ENCODE measurements around the gene TMEM208.

The TMEM208 gene

DNA sequence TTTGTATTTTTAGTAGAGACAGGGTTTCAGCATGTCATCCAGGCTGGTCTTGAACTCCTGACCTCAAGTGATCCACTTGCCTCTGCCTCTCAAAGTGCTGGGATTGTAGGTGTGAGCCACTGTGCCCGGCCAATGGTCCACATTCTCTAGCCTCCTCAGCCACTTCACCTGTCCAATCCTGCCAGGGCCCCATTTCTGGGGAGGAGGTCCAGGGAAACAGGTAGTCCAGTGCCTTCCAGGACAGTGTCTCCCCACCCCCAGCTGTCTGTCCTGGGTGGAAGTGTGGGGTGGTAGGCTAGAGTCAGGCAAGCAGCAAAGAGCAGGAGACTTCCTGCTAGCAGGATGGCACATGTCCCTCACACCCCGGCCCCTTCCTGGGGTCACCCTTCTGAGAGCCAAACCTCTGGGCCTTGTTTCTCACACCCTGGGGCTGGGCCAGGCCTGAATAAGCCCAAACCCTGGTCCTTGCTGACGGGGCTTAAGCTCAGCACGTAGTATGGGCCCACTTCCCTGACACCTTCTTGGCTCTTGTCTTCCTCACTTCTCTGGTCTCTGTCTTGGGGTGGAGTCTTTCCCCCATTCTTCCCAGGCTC, 15.3 kb downstream of the TMEM208 start:
- H3K27ac ChIP-seq = peak overlapping the region; percentile 33
- H3K4me1 ChIP-seq (ENCODE audit: control insufficient read depth in 1 of 2, insufficient read depth in 1 of 2, low read depth in 1 of 2, low read length in 1 of 2) = peaks cover 38 to 45% of the 10 kb centered on the region in 2 experiments
- peaks cover 26% of the 10 kb centered on the region for H3K36me3 ChIP-seq
- H3K27me3 ChIP-seq = no peaks in the 10 kb centered on the region
- TF ChIP-seq, protein P1, sequence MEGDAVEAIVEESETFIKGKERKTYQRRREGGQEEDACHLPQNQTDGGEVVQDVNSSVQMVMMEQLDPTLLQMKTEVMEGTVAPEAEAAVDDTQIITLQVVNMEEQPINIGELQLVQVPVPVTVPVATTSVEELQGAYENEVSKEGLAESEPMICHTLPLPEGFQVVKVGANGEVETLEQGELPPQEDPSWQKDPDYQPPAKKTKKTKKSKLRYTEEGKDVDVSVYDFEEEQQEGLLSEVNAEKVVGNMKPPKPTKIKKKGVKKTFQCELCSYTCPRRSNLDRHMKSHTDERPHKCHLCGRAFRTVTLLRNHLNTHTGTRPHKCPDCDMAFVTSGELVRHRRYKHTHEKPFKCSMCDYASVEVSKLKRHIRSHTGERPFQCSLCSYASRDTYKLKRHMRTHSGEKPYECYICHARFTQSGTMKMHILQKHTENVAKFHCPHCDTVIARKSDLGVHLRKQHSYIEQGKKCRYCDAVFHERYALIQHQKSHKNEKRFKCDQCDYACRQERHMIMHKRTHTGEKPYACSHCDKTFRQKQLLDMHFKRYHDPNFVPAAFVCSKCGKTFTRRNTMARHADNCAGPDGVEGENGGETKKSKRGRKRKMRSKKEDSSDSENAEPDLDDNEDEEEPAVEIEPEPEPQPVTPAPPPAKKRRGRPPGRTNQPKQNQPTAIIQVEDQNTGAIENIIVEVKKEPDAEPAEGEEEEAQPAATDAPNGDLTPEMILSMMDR (IDR thresholded peaks at IDR 0.05) = no peak
- no peaks in the 10 kb centered on the region for H3K9me3 ChIP-seq
- no peak overlapping the region for H3K4me3 ChIP-seq (ENCODE audit: low read depth in 1 of 2, low read length in 1 of 2)

DNA sequence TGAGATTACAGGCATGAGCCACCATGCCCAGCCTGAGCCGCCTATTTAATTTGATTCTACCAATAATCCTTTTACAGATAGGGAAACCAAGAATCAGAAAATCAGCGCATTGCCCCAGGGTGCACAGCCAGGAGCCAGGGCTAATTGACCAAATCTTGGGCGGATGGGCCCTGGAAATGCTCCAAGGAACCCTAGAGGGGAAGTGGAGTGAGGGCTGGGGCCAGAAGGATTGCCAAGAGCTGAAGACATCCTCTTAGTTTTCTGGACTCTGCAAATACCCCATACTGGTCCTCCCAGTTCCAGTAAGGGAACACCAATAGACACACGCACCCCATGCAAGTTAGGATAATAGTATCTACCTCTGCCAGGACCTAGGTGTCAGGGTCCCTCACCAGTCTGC, 16.6 kb downstream of the TMEM208 start:
- Histone ChIP-seq H3K9me3 (no peaks in the 10 kb centered on the region), H3K36me3 (peaks cover 14% of the 10 kb centered on the region), H3K4me3 (ENCODE audit: low read depth in 1 of 2, low read length in 1 of 2) (peak overlapping the region in 1 of 2 experiments; percentile 88), H3K4me1 (ENCODE audit: control insufficient read depth in 1 of 2, insufficient read depth in 1 of 2, low read depth in 1 of 2, low read length in 1 of 2) (peaks cover 48 to 57% of the 10 kb centered on the region in 2 experiments), H3K27me3 (peaks cover 10% of the 10 kb centered on the region), H3K27ac (peak overlapping the region; percentile 99)
- TF ChIP-seq, protein P1 (IDR thresholded peaks at IDR 0.05) = no peak

DNA sequence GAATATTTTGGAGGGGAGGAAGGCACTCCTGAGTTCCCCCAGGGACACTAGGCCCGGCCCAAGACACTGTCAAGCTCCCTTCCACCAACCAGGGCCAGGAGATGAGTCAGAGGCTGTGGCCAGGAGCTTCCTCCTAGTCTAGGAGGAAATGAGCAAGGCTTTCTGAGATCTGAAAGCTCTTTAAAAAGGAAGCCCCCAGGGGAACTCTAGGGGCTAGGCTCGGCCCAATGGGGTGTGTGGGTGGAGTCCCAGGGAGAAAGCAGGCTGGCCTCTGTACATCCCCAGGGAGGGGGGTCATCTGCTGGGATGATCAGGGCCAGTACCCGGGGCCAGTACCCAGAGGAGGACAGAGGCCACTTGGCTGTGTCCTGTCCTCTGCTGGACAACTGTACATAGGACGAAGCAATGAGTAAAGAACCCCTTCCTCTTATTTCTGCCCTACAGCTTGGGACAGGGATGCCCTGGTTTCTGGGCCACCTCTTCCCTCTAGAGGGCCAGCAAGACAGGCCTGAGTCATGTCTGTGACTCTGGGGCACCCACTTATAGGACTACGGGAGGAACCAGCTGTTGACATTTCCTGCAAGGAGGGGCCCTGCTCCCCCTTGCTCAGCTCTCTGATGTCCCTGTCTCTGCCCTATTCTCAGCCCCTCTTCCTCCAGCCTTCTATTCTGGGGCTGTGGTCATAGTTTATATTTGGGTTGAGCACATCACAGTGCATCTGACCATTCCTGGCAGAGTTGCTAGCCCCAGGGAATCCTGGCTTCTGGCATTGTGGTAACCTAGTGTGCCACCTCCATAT, 17.7 kb downstream of the TMEM208 start:
- TF ChIP-seq, protein P1 (IDR thresholded peaks at IDR 0.05) = peak; percentile 13
- H3K27ac ChIP-seq = peak overlapping the region; percentile 99

DNA sequence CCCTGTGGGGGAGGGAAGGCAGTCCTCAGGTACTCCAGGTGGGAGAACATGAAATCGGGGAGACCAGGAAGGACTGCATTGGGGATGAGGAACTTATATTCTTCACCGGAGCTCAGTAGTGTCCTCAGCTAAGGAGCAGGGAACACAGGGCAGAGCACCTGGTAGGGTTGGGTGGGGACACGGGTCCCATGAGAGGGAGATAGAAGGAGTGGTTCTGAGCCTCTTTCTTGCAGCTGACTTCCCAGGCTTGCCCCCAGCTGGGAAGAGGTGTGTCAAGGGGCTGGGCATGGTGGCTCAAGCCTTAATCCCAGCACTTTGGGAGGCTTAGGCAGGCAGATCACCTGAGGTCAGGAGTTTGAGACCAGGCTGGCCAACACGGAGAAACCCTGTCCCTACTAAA, 18.3 kb downstream of the TMEM208 start:
- peak overlapping the region; percentile 99 for H3K27ac ChIP-seq
- peak overlapping the region; percentile 82 to 88 for H3K4me3 ChIP-seq (ENCODE audit: low read depth in 1 of 2, low read length in 1 of 2)
- no peaks in the 10 kb centered on the region for H3K9me3 ChIP-seq
- TF ChIP-seq, protein P1 (IDR thresholded peaks at IDR 0.05) = no peak
- H3K36me3 ChIP-seq = no peaks in the 10 kb centered on the region
- peaks cover 27% of the 10 kb centered on the region for H3K27me3 ChIP-seq
- peaks cover 53 to 63% of the 10 kb centered on the region in 2 experiments for H3K4me1 ChIP-seq (ENCODE audit: control insufficient read depth in 1 of 2, insufficient read depth in 1 of 2, low read depth in 1 of 2, low read length in 1 of 2)

More for the DNA sequence above, 17.7 kb downstream of the TMEM208 start:
- H3K4me1 ChIP-seq (ENCODE audit: control insufficient read depth in 1 of 2, insufficient read depth in 1 of 2, low read depth in 1 of 2, low read length in 1 of 2) = peaks cover 53 to 63% of the 10 kb centered on the region in 2 experiments
- H3K4me3 ChIP-seq (ENCODE audit: low read depth in 1 of 2, low read length in 1 of 2) = peak overlapping the region; percentile 82 to 88
- H3K36me3 ChIP-seq = peaks cover 3% of the 10 kb centered on the region
- H3K27me3 ChIP-seq = peaks cover 21% of the 10 kb centered on the region
- no peaks in the 10 kb centered on the region for H3K9me3 ChIP-seq

DNA sequence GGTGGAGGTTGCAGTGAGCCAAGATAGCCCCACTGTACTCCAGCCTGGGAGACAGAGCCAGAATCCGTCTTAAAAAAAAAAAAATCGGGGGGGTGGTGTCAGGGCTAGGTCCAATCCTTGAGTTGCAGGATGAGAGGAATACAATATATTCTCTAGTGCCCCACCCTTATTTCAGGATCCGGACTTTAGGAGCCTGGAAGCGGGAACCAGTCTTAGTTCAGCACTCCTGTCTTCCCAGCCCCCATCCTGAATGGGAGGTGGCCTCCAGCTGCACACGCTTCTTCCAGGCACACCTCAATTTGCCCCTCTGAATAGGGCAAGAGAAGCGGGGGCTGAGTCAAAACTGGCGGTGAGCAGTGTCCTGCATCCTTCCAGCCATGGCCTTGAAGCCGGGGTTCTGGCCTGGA, 18.7 kb downstream of the TMEM208 start:
- H3K9me3 ChIP-seq = no peaks in the 10 kb centered on the region
- peak overlapping the region; percentile 82 to 88 for H3K4me3 ChIP-seq (ENCODE audit: low read depth in 1 of 2, low read length in 1 of 2)
- H3K27me3 ChIP-seq = peaks cover 32% of the 10 kb centered on the region
- no peaks in the 10 kb centered on the region for H3K36me3 ChIP-seq
- peak overlapping the region; percentile 99 for H3K27ac ChIP-seq
- peaks cover 53 to 63% of the 10 kb centered on the region in 2 experiments for H3K4me1 ChIP-seq (ENCODE audit: control insufficient read depth in 1 of 2, insufficient read depth in 1 of 2, low read depth in 1 of 2, low read length in 1 of 2)
- TF ChIP-seq, protein P1 (IDR thresholded peaks at IDR 0.05) = no peak
